H1 (cell line): ENCODE results near the gene EEF1G. TPM values are rescaled to one million over a fixed set of nuclear protein-coding genes. Genes with fewer than 3 reads are reported as not detected.
A peak's percentile ranks its signal among the peaks of the same experiment; 100 is the strongest.

Experiments used
- ASH2L ChIP-seq: fragments of 200-600, 300-600 bp; sonication (generic); IDR thresholded peaks from one replicate; pipeline ENCODE4 v1.7.1; 2017; ENCODE audit warnings: low read length
- BACH1 ChIP-seq: IDR thresholded peaks from 2 replicates; pipeline ENCODE4 v1.6.1; 2012; ENCODE audit warnings: low read length, improper control_type of control experiment
- CHD2 ChIP-seq: IDR thresholded peaks from 2 replicates; pipeline ENCODE4 v1.6.1; 2012; ENCODE audit warnings: low read length, improper control_type of control experiment
- EZH2 ChIP-seq: fragments of 200-600 bp; sonication (generic); IDR thresholded peaks from 2 replicates; pipeline ENCODE4 v1.7.1; 2012; ENCODE audit warnings: low read depth, mild to moderate bottlenecking, moderate library complexity, low read length, inconsistent platforms; ENCODE audit not compliant: severe bottlenecking
- KDM1A ChIP-seq: fragments of 200-600, 300-600 bp; sonication (generic); IDR thresholded peaks from 2 replicates; pipeline ENCODE4 v1.7.1; 2016; ENCODE audit warnings: mild to moderate bottlenecking, low read length, borderline replicate concordance
- MAFK ChIP-seq: IDR thresholded peaks from 2 replicates; pipeline ENCODE4 v1.6.1; 2012; ENCODE audit warnings: low read depth, mild to moderate bottlenecking, improper control_type of control experiment, low read length
- POLR2A ChIP-seq, 2 experiments: IDR thresholded peaks; 1 replicate in 1 of 2; 2 replicates in 1 of 2; pipeline ENCODE4 v1.6.1; 2011; ENCODE audit warnings: low read depth in 2 of 2, low read length in 2 of 2, mild to moderate bottlenecking in 2 of 2; ENCODE audit errors: control extremely low read depth in 1 of 2
- POLR2AphosphoS5 ChIP-seq: IDR thresholded peaks from 2 replicates; pipeline ENCODE4 v1.6.1; 2011; ENCODE audit warnings: low read depth, low read length
- RBBP5 ChIP-seq: IDR thresholded peaks from 2 replicates; pipeline ENCODE4 v1.7.1; 2012; ENCODE audit warnings: low read depth, mild to moderate bottlenecking, inconsistent platforms, low read length, moderate library complexity, borderline replicate concordance
- SP1 ChIP-seq: IDR thresholded peaks from 2 replicates; pipeline ENCODE4 v1.6.1; 2011; ENCODE audit warnings: low read depth, low read length
- SUZ12 ChIP-seq: fragments of 200-600 bp; sonication (generic); IDR thresholded peaks from 2 replicates; pipeline ENCODE4 v1.6.1; 2012; ENCODE audit warnings: mild to moderate bottlenecking, inconsistent platforms, low read length, moderate library complexity, mixed read lengths
- polyA plus RNA-seq, 7 experiments: library from polyadenylated mRNA; depleted of rRNA in 3 of 7; stranded (reverse) in 5 of 7; unstranded in 2 of 7; fragments of >200 nt in 5 of 7; fragments of 200-250 nt in 2 of 7; gene quantifications; 1 replicate in 5 of 7; 2 replicates in 1 of 7; 4 replicates in 1 of 7; pipeline versions ENCODE4 v1.2.1 to v1.2.3, GENCODE V29; 2011 to 2013; ENCODE audit warnings: missing spikeins in 2 of 7, mixed read lengths in 2 of 7
- total RNA-seq: library from RNA; stranded (reverse); fragmentation: NEBNext Ultra II Directional; extraction: Animal tissue kit (Norgen Biotek cat#: 25700); gene quantifications from 2 replicates; pipeline ENCODE4 v1.2.1, GENCODE V29; 2021
- TF ChIP-seq, protein P1 (sequence below): IDR thresholded peaks from 2 replicates; pipeline ENCODE4 v1.6.1; 2012; ENCODE audit warnings: inconsistent platforms
- TF ChIP-seq, protein P2 (sequence below): IDR thresholded peaks from 2 replicates; pipeline ENCODE4 v1.6.1; 2012; ENCODE audit warnings: low read length, inconsistent platforms

Gene EEF1G
- total and polyA plus RNA-seq, 2 of the 8 experiments (the other 6 are each of a cell fraction or from before 2014, with no cell fraction given): 1,627 to 1,996 TPM

DNA sequence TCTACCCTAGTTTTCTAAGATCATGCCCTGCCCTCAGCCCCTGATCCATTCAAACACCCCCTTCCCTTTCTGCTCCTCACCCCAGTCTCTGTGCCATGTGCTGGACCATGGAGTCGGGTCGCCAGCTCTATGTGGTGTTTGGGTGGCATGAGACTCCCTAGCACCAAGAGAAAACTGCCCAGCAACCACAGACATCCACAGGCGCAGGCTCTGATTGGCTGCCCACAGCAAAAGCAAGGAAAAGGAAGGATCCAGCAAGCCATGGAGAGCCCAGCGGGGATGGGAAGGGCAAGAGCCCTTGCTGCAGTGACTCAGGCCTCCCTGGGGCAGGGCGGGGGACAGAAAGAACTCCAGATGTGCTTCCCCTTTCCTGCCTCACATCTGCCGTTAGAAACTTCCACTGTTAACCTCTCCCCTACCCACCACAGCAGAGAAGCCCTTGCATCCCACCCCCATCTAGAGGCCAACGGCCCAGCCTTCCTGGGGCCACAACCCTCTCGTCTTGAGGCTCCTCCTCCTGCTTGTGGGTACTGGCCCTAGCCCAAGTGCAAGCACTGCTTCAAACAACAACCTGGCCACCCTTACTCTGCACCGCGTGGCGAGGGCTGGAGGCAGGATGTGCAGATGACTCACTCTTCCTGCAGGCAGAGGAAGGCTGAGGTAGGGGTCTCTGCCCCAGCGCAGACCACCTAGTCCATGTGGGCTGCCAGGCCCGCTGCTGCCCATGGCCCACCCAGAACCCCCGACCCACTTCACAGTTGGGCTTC lies 17.4 kb downstream of the EEF1G start (continued):
- TF ChIP-seq KDM1A (0 out of 2 replicates have a peak, but pooled peaks have one; percentile 25), CHD2 (peak; percentile 43; the same call in 1 of the 2 replicates), BACH1 (0 out of 2 replicates have a peak, but pooled peaks have one; percentile 11), MAFK (no peak), EZH2 (no peak), RBBP5 (0 out of 2 replicates have a peak, but pooled peaks have one; percentile 32), SUZ12 (no peak), POLR2AphosphoS5 (no peak; the same call in 1 of the 2 replicates), ASH2L (peak; percentile 67), POLR2A (IDR thresholded peaks at IDR 0.05; ENCODE audit: control extremely low read depth in 1 of 2, low read depth in 2 of 2, low read length in 2 of 2) (peak; percentile 20 to 36; a peak in 2 of 3 replicates), SP1 (peak; percentile 47)
- TF ChIP-seq, protein P1, sequence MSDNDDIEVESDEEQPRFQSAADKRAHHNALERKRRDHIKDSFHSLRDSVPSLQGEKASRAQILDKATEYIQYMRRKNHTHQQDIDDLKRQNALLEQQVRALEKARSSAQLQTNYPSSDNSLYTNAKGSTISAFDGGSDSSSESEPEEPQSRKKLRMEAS: peak; percentile 86
- TF ChIP-seq, protein P2, sequence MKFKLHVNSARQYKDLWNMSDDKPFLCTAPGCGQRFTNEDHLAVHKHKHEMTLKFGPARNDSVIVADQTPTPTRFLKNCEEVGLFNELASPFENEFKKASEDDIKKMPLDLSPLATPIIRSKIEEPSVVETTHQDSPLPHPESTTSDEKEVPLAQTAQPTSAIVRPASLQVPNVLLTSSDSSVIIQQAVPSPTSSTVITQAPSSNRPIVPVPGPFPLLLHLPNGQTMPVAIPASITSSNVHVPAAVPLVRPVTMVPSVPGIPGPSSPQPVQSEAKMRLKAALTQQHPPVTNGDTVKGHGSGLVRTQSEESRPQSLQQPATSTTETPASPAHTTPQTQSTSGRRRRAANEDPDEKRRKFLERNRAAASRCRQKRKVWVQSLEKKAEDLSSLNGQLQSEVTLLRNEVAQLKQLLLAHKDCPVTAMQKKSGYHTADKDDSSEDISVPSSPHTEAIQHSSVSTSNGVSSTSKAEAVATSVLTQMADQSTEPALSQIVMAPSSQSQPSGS: no peak
